GM18520 (cell line): ENCODE measurements around the gene DCK.
"Not testable (repeated sequence)": the region's sequence is repeated elsewhere in the genome, so short reads cannot be mapped to it uniquely, and the experiment has no call there.

Experiments
- ATAC-seq: cut with Tn5 transposase; IDR thresholded peaks from one replicate; pipeline ENCODE4 v1.9.1; 2021; ENCODE audit not compliant: unreplicated experiment

DCK gene

DNA sequence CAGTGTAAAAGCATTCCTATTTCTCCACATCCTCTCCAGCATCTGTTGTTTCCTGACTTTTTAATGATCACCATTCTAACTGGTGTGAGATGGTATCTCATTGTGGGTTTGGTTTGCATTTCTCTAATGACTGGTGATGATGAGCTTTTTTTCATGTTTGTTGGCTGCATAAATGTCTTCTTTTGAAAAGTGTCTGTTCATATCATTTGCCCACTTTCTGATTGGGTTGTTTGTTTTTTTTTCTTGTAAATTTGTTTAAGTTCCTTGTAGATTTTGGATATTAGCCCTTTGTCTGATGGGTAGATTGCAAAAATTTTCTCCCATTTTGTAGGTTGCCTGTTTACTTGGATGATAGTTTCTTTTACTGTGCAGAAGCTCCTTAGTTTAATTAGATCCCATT is 6.2 kb downstream of the DCK start:
- ATAC-seq: not testable (repeated sequence)

DNA sequence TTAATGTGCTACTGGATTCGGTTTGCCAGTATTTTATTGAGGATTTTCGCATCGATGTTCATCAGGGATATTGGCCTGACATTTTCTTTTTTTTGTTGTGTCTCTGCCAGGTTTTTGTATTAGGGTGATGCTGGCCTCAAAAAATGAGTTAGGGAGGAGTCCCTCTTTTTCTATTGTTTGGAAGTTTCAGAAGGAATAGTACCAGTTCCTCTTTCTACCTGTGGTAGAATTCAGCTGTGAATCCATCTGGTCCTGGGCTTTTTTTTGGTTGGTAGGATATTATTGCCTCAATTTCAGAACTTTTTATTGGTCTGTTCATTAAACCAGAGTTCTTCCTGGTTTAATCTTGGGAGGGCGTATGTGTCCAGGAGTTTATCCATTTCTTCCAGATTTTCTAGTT is 7.9 kb downstream of the DCK start:
- ATAC-seq: not testable (repeated sequence)

DNA sequence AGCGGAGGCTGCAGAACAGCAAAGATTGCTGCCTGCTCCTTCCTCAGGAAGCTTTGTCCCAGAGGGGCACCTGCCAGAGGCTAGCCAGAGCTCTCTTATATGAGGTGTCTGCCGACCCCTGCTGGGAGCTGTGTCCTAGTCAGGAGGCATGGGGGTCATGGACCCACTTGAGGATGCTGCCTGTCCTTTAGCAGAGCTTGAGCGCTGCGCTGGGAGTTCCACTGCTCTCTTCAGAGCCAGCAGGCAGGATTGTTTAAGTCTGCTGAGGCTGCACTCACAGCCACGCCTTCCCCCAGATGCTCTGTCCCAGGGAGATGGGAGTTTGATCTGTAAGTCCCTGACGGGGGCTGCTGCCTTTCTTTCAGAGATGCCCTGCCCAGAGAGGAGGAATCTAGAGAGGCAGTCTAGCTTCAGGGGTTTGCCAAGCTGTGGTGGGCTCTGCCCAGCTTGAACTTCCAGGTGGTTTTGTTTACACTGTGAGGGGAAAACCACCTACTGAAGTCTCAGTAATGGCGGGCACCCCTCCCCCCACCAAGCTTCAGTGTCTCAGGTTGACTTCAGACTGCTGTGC is 10.9 kb downstream of the DCK start:
- no peak for ATAC-seq

DNA sequence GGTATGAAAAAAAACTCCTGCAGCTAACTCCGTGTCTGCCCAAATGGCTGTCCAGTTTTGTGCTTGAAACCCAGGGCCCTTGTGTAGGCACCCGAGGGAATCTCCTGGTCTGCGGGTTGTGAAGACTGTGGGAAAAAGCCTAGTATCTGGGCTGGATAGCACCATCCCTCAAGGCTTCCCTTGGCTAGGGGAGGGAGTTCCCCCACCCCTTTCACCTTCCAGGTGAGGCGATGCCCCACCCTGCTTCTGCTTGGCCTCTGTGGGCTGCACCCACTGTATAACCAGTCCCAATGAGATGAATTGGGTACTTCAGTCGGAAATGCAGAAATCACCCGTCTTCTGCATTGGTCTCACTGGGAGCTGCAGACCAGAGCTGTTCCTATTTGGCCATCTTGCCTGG is 11.6 kb downstream of the DCK start:
- ATAC-seq: not testable (repeated sequence)

DNA sequence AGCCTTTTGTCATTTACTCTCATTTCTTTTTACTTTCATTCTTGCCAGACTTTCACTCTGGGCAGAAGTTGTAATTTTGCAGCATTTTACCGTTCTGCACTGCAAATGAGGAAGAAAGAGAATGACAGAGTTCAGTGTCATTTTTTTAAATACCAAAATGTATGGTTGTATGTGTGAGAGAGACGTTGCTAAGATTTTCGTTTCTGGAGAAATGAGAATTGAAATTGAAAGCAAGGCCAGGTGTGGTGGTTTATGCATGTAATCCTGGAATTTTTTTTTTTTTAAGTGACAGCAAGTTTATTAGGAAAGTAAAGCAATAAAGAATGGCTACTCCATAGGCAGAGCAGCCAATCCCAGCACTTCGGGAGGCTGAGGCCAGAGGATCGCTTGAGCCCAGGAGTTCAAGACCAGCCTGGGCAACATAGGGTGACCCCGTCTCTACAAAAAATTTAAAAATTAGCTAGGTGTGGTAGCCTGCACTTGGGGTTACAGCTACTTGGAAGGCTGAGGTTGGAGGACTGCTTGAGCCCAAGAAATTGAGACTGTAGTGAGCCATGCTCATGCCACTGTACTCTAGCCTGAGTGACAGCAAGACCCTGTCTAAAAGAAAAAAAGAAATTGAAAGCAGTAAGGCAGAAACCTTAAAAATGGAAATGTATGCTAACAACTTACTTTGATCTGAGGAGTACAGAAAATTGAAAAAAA is 12.9 kb downstream of the DCK start:
- ATAC-seq: peak; percentile 76

DNA sequence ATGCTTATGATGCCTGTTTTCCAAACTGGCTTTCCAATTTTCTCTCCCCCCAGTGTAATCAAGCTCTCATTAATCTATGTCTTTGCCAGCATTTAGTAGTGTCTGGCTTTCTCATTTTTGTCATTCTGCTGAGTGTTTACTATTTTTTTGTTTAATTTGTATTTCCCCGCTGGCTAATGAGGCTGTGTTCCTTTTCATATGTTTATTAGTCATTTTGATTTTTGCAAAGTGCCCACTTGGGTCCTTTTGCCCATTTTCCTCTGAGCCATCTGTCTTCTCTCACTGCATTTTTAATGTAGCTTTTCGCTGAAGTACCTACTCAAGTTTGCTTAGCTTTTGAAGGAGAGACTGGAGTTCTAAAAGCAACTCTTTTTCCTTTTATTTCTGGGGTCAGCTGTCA is 14.7 kb downstream of the DCK start:
- ATAC-seq: no peak

DNA sequence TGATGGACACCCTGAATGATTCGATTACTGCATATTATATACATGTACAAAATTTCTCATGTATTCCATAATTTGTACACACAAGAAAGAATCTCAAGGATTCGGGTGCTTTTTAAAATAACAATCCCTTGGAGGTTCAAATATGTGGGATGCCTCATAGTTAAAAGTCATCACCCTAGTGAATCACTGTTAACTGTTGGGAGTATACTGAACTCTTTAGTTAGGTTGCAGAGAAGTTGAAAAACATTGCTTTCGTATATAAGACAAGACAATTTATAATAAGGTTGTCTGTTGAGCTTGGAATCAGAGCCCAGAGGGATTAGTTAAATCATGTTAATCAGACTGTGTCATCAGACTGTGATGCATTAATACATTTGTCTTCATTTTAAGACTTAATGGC is 15.6 kb downstream of the DCK start:
- no peak for ATAC-seq

DNA sequence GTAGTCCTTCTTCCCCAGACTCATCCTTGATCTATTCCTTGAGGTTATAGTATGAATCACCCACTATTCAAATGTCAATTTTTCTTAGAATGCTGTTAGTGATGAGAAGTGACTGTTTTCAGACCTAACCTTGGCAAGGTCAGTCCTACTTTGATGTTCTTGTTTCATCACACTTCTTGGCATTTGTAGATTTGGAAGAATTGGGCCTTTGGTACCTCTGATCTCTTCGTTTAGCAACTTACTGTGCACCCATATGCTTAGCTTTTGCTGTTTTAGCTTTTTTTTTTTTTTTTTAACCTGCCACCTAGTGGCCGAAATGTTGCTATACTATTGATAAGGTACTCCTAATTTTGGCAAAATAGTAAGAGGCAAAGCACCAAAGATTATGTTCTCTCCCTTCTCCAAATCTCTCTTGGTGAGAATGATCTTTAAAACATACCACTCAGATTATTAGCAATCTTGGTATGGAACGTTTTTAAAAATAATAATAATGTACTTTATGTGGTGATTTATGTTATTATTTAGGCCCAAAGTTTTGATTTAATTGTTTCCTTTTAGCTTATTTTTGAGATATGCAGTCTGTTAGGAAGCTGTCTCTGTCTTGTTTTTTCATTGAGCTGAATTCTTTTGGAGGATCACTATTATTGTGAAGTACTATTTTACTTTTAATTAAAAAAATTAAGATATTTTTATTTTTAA is 16.6 kb downstream of the DCK start:
- ATAC-seq: peak; percentile 44

DNA sequence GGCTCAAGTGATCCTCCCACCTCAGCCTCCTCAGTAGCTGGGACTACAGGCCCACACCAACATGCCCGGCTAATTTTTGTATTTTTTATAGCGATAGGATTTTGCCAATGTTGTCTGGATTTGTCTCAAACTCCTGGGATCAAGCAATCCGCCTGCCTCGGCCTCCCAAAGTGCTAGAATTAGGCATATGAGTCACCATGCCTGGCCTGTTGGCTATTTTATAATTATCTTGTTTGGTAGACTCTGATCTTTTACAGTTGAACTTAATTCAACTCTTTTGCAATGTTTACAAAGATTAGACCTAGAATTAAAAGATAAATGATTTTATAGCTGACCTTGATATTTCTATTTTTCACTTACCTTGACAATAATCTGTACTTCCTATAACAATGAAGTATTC is 18.0 kb downstream of the DCK start:
- ATAC-seq: no peak

DNA sequence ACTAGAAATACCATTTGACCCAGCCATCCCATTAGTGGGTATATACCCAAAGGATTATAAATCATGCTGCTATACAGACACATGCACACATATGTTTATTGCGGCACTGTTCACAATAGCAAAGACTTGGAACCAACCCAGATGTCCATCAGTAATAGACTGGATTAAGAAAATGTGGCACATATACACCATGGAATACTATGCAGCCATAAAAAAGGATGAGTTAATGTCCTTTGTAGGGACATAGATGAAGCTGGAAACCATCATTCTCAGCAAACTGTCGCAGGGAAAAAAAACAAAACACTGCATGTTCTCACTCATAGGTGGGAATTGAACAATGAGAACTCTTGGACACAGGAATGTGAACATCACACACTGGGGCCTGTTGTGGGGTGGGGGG is 23.9 kb downstream of the DCK start:
- not testable (repeated sequence) for ATAC-seq

DNA sequence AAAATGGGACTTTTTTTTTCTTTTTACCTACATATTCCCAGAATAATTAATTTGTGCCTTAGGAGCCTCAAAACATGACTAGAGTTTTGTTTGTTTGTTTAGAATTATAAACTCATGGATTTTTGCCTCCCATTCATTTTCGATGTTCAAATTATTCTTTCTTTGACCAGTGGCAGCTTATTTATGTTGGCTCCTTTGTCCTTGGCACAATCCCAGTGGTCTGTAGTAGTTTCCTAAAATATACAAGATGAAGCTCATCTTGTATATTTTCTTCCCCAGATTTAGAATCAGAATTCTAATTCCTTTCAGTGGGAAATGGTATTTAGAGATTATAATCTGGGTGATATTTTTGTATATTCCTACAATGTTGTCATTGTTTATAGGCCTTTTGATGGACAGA is 27.2 kb downstream of the DCK start:
- ATAC-seq: no peak

DNA sequence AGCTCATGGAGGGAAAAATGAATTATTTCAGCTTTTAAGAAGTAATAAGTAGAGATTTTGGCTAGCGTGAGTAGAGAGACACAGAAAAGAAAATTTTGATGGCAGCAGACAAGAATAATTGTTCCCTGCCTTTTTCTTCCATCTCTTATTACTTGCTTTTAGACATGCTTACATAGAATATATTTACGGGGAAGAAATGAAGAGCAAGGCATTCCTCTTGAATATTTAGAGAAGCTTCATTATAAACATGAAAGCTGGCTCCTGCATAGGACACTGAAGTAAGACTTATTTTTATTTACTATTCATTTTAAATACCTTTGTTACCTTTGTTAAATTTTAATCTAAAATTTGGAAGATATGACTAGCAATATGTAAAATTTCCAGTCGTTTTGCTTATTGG is 32.2 kb downstream of the DCK start:
- ATAC-seq: no peak

DNA sequence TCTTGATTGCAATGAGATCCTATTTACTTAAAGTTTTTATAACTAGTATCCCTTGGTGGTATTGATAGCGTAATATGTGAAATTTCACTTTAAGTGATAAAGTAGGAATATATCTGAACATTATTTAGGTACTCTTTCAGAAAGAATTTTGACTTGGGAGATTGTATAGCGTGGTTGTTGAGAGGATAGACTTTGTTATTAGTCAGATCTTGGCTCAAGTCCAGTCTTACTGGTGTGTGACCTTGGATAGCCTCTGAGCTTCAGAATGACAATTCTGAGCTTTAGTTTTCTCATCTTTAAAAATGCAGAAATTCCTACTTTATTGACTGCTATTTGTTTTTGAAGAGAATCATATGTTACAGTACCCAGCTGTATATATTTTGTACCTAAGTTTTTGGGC is 32.6 kb downstream of the DCK start:
- no peak for ATAC-seq

DNA sequence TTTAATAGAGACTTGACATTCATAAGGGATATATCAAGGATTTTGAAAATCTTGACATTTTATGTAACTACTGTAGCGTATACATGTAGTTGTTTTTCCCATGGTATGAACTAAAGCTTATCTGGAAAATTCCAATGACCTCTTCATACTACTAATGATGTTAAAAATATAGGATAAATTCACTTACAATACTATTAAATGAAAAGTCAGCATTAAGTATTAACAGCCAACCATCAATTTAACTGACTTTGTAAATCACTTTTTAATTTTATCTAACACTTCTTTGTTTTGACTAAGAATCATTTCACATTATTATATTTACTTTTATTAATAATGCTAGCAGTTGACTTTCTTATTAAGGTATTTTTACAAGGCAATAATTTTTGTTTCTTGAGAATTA is 34.2 kb downstream of the DCK start:
- no peak for ATAC-seq

DNA sequence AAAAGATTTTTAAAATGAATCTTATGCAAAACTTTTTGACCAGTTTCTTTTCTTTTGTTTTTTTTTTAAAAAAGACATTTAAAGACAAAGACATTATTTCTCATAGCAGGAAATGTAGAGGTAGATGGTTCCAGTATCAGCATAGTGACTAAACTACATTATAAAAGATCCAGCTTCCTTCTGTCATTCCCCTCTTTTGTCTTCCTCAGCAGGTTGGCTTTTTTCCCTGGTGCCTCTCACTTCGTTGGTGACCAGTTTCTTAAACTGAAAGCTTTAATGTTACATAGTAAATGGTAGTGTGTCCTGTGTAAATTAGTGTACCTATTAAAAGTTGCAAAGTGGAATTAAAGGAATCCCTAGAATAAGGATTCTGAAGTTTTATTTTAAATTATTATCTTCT is 36.1 kb downstream of the DCK start:
- ATAC-seq: no peak

DNA sequence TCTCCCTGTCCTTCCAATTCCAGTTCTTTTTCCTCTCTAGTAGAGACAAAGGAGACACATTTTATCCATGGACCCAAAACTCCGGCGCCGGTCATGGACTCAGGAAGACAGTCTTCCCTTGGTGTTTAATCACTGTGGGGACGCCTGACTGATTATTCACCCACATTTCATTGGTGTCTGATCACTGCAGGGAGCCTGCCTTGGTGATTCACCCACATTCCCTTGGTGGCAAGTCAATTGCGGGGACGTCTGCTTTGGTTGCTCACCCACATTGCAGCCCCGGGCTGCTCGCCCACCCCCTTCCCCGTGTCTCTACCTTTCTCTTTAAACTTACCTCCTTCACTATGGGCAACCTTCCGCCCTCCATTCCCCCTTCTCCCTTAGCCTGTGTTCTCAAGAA is 38.7 kb downstream of the DCK start:
- not testable (repeated sequence) for ATAC-seq

DNA sequence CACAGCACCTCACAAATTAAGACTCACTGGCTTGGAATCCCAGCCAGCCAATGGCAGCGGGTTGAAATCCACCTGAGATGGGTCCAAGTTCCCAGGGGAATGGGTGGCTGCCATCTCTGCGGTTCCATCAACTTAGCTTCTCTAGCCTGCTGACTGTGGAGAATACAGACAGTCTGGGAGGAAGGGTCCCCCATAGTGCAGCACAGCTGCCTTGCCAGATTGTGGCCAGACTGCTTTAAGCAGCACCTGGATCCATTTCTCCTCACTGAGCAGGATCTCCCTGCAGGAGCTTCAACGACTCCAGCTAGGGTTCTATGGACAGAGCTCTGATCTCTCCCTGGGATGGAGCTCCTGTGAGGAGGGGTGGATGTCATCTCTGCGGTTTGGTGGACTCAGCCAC is 51.8 kb downstream of the DCK start:
- ATAC-seq: no peak

DNA sequence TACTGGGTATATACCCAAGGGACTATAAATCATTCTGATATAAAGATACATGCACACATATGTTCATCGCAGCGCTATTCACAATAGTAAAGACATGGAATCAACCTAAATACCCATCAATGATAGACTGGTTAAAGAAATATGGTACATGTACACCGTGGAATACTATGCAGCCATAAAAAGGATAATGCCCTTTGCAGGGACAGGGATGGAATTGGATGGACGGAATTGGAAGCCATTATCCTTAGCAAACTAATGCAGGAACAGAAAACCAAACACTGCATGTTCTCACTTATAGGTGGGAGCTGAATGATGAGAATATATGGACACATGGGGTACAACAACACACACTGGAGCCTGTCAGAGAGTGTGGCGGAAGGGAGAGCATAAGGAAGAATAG is 55.9 kb downstream of the DCK start:
- ATAC-seq: no peak

DNA sequence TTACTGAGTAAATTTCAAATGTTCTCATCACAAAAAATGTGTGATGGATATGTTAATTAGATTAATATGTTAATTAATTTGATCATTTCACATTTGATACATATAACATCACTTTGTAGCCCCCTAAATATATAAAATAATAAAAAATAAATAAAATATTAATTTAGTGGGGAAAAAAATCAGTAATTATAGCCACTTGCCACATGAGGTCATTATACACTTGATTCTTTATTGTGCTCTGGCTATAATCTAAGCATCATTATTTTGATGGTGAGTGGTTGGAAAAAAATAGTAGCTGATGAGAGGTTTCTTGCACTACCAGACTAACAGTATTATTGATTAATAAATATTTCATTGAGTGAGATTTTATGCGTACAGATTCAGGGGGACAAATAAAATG is 57.4 kb downstream of the DCK start:
- no peak for ATAC-seq

DNA sequence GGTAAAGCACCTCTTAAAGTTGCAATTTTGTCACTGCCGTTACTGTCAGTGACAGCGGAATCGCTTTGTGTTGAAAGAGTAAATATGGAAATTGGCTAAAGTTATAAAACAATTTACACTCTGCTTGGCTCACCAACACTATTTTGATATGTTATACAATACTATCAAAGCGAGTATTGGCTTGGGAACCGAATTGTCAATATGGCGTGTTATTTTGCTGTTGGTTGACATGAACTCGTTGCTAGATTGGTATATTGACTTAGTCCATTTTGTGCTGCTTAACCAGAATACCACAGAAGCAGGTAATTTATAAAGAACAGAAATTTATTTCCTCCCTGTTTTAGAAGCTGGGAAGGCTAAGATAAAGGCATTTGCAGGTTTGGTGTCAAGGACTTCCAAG is 58.6 kb downstream of the DCK start:
- ATAC-seq: no peak

DNA sequence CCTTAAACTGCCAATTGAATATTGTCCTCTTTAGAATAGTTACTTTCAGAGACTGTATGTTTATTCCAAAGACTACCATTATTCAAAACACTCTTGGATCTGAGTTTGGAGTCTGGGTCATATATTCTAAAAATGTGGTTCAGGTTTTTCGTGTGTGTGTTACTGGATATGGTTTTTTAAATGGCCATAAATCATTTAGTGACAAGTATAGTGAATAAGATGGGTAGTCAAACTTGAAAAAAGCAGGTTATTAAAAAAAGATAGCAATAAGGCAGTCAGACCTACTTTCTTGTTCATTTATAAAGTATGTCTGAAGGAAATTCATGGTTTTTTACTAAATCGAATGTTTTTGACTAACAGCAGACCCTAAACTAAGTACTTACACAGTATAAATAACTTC is 59.3 kb downstream of the DCK start:
- ATAC-seq: no peak

DNA sequence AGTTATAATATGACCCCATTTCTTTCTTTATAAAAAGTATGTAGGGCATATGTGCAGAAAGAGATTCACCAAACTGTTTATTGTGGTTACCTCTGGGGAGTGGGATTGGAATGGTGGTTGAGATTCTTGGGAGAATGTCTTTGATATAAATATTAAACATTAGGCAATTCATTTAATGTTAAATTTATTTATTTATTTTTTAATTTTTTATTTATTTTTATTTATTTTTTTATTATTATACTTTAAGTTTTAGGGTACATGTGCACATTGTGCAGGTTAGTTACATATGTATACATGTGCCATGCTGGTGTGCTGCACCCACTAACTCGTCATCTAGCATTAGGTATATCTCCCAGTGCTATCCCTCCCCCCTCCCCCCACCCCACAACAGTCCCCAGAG is 60.2 kb downstream of the DCK start:
- not testable (repeated sequence) for ATAC-seq

DNA sequence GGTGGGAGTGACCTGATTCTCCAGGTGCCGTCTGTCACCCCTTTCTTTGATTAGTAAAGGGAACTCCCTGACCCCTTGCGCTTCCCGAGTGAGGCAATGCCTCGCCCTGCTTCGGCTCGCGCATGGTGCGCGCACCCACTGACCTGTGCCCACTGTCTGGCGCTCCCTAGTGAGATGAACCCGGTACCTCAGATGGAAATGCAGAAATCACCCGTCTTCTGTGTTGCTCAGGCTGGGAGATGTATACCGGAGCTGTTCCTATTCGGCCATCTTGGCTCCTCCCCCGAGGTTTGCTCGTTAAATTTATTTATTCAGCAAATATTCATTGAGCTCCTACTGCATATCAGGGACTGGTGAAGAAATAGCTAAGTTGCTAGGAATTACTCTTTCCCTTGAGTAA is 66.1 kb downstream of the DCK start:
- not testable (repeated sequence) for ATAC-seq
